COLO668 (cell line): Measurements from ENCODE around the gene FSTL5.
A peak's percentile ranks its signal among the peaks of the same experiment; 100 is the strongest.

Experiments used
- DNase-seq: peaks from one replicate; lab custom pipeline; 2025; ENCODE audit not compliant: unreplicated experiment; lab: John Stamatoyannopoulos, UW

Gene FSTL5

DNA sequence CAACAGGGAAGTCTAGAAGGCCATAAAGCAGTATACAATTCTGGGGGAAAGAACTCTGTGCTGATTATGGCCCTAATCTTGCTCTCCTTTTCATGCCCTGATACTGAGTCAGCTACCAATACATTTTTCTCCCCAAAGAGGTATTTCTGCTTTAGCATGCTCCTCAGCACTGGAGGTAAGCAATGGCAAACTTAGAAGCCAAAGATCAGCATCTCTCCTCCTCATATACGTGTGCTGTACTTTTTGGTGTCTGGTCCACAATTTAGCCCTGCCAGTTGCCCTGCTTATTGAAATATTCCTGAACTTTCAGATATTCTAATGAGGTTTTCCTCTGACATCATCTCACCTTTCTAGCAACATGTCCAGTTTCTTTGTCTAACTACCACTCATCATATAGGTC lies 226.2 kb downstream of the FSTL5 start:
- DNase-seq, result no peak

GRCh38 chr4:161936625-161937550 lies 226.9 kb downstream of the FSTL5 start:
- DNase-seq, result no peak

DNA sequence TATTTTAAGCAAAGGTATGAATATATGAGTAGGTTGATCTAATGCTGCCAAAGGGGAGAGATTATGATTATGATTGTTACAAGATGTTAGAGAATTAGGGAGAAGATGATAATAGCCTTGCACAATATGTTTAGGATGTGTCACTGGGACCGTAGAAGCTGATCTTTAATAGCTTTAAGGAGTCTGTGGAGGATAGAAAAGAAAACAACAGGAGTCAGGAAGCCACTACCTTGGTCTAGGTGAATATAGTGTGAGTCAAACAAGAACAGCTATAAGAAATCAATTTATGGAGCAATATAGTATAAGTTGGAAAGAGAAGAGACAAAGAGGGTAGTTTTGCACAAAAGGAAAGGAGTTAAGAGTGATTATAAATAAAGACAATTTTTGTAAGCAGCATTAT lies 232.7 kb downstream of the FSTL5 start:
- no peak for DNase-seq

DNA sequence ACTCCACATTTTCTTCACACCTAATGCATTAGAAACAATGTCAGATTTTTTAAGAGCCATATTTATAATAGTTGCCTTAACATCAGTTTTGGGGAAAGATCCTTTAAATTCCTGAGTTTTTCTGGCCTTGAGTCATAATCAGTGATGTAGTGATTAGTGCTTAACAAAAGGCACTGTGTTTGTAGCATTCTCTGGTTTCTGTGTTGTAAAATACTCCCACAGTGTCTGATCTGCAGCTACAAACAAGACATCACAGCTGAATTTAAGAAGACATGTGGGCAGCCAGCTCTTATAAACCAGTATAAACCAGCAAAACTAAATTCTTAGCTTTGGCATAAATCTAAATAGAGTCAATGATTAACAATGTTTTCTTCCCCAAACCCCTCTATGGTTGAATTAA lies 233.8 kb downstream of the FSTL5 start:
- no peak for DNase-seq

DNA sequence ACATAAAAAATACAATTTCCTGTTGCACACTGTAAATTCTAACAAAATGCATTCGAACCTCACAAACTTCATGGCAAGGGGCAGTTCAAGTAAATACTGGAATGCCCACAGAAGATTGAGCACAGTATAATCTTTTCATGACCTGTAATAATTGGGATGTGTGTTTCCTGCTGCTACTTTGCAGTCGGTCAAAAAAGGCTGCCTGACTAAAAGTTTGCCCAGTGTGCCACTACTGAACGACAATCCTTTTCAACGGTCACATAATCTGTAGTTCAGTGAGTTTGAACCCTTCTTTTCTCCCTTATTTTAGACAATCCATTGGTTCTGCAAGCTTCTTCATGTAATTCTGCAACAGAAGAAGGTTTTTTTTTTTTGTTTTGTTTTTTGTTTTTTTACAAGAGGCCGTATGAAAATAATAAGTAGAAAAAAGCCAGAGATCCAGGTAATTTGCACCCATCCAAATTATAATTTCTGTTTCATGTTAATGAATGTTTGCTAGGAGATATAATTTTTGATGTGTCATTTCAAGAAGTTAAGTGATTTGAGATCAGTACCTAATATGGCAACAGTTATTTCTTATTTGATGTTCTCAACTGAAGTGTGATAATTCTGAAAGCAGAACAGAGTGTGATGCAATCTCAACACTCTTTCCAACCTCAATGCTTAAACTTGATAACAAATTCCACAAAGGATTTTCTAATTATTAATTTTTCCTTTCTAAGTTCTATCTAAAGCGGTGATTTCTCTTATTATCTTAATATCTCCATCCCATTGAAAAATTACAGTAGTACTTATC lies 237.6 kb downstream of the FSTL5 start:
- no peak for DNase-seq

DNA sequence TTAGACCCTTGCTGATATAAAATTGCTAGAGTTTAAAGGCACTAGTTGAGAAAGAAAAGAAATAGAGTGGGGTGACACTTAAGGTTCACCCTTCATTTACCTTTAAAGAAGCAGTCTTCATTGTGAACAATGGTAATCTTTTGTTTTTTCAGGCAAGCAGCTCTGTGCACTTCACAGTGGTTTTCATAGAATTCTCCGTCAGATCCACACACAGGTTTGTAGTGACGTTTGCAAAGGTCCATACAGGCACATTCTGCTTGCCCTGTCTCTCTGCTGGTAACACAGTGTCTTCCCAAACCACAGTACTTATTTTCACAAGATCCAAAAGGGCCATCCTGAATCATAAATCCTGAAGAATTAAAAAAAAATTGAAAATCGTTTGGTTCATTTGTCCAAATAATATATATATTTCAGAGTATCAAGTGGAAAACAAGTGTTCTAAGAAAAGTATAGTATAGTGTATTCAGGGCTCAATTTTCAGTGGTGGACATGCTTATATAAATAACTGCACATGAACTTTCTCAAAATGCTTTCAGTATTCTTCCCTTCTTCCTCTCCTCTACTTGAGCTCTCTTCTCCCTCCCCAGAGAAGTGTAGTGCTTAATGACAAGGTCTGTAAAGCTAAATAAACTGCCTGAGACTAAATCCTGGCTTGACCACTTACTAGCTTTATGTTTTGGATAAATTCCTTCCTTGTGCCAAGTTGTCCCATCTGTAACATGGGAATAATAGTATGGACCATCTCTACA lies 243.3 kb downstream of the FSTL5 start:
- DNase-seq, result no peak

GRCh38 chr4:161919442-161920220 lies 244.2 kb downstream of the FSTL5 start:
- DNase-seq, result no peak

GRCh38 chr4:161916035-161916434 lies 247.8 kb downstream of the FSTL5 start:
- no peak for DNase-seq

DNA sequence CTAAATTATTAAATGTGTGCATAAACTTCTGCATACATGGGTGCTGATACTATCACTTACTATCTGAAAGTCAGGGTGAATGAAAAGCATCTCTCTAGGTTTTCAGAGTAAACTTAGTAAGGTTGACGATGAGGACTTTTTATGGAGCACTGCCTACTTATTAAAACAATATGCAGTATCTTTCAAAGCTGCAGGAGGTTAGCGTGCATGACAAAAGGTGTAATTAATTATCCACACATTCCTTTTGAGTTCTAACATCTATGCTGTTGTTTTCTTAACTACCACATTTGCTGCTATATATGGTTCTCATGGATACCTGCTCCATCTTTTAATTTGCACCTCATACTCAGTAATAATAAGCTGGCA lies 256.2 kb downstream of the FSTL5 start:
- no peak for DNase-seq

DNA sequence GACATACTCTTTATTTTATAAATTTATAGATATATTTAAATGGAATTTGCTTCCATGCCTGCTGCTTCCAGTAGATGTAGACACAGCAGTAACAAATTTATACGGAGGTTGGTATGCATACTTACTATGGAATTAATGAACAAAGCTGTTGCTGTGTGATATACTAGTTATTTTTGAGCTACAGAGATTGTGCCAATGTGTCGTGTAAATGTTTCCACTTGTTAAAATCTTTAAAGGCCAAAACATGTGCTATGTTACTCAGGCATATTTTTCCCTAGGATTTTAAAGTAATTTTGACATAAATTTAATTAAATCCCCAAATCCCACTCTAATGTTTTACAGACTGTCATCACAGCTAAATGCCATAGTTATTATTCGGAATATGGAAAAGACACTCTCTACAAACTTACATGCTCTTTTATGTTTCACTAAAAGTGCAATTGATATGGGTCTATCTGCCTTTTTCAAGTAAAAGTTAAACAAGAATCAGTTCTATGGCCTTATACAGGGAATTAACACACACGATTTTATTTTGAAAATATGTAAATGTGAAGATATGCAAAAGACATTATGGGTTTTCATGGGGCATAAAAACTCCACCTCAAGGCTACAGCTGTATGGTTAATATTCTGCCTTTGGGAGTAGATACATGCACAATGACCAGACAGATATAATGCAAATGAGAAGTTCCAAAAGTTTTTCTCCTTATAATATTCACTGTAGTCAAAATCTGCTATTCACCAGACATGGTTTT lies 256.8 kb downstream of the FSTL5 start:
- DNase-seq, result no peak

DNA sequence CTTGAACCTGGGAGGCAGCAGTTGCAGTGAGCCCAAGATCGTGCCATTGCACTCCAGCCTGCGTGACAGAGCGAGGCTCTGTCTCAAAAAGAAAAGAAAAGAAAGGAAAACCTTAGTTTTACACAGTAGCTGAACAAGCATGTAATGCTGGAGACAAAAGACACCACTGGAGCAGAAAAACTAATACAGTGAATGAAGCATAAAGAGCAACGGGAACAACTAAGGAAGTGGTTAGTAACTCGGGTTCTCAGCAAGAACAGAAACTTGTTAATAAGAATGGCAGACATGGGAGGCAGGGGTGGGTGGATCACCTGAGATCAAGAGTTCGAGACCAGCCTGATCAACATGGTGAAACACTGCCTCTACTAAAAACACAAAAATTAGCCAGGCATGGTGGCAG lies 263.7 kb downstream of the FSTL5 start:
- no peak for DNase-seq

DNA sequence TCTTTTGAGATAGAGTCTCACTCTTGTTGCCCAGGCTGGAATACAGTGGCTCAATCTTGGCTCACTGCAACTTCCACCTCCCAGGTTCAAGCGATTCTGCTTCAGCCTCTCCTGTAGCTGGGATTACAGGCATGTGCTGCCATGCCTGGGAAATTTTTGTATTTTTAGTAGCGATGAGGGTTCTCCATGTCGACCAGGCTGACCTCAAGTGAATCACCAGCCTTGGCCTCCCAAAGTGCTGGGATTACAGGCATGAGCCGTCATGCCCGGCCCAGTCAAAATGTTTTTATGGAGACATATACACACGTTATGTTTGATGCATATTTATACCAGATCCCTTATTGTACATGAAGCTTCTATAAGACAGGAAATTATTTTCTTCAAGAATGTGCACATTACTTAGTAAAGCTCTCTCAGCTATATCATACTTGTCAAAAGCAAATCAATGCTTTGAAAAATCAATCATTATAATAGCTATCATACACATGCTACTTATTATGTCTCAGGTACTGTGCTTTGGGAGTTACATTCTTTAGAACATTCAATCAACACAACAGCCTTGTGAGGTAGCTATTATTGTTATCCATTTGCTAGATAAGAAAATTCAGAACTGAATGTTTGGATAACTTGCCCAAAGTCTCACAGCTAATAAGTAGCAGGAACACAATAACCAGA lies 269.2 kb downstream of the FSTL5 start:
- DNase-seq, result no peak

GRCh38 chr4:161894014-161894413 lies 269.8 kb downstream of the FSTL5 start:
- DNase-seq, result no peak

DNA sequence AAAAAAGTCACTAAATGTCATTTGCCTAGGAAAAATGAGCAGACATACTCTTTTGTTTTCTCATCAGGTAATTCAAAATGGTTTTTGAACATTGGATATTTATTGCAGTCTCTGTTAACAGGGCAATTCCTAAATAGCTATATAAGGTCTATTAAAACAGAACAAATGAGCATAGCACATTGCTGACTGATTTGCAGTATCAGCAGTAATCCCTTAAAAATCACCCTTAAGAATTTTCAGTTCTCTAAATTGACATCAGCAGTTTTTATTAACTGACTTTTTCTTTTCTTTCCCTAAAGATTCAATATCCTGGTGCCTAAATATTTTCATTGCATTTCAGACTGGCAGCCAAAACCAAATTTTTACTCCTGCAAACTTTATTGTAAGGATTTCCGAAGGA lies 270.2 kb downstream of the FSTL5 start:
- DNase-seq, result no peak

- DNase-seq, result peak; percentile 2
These were observed 270.8 kb downstream of the FSTL5 start for GRCh38 chr4:161892951-161893350.

DNA sequence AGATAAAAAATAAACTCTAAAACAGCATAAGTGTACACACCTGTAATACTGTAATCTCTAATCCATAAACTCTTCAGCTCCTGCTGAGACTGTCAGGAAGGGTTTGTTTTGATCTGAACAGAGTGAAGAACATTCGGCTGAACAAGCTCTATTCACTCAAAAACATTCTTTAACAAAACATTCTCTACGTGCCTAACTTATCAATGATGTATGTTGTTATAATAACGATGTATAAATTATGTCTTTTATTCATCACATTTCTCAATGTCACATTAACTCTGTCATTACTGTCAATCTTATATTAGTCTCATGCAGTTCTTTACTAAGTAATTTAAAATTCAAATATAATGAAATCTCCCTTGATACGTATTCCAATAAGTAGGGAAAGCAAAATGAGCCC lies 280.6 kb downstream of the FSTL5 start:
- no peak for DNase-seq

DNA sequence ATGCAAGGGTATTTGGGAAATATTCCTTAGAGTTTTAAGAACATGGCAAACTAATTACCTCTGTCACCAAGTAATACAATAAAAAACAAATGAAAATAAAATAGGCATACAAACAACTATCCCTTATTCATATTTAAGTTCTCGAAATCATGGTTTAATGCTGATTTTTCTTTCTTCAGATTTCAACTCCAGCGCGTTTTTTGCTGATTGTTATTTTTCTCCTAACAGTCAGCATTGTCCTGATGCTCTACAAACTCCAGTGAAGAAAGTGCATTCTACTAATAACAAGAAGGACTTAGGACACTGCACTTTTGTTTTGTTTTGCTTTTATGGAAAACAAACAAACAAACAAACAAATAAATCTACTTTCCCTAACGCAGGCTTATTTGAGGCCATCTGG lies 282.4 kb downstream of the FSTL5 start:
- DNase-seq, result no peak

DNA sequence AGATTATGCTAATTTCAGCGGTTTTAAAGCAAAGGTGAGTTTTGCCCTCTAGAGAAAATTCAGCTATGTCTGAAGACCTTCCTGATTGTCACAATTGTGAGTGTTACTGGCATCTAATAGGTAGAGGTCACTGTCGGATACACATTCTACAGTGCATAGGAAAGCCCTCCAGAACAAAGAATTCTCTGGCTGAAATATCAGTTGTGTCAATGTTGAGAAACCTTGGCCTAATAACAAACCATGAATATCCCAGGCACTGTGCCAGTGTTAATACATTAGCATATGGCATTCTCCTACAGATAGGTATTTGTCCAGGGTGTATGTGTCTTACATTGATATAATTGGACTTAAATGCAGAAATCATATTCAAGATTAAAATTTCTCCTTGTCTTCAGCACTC lies 294.3 kb downstream of the FSTL5 start:
- DNase-seq, result no peak

DNA sequence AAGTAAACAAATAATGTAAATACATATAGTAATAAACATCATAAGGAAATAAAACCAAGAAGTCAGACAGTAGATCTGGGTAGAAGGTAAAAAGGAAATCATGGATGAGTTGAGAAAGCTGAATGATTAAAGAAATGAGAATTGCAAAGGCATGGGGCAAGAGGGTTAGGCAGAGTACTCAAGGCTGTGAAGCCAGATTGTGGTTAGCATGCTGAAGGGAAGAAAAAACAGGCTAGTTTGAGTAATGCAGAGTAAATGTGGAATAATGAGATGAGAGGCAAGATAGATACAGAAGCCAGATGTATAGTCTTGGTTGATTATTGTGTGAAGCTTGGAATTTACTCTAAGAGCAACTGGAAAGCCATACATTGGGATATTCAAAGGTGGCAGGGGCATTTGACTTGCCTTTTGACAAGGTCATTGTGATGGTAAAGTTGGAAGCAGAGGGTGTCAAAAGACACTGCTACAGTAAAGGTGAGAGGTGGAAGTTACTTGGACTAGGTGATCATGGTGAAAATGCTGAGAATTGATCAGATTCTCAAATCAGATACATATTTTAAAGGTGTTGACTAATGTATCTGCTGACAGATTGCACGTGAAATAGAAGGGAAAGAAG lies 307.0 kb downstream of the FSTL5 start:
- DNase-seq, result no peak
